GM19023 (cell line): ENCODE data around the gene WDR7.

ENCODE experiments used
- ATAC-seq: cut with Tn5 transposase; IDR thresholded peaks from one replicate; pipeline ENCODE4 v1.9.1; 2021; ENCODE audit warnings: mild to moderate bottlenecking, moderate library complexity; ENCODE audit not compliant: unreplicated experiment

The WDR7 gene

GRCh38 chr18:56982766-56983165 is 331.6 kb downstream of the WDR7 start:
- ATAC-seq: no peak

GRCh38 chr18:56983275-56983992 is 332.3 kb downstream of the WDR7 start:
- ATAC-seq: no peak

GRCh38 chr18:56984731-56985130 is 333.6 kb downstream of the WDR7 start:
- ATAC-seq: no peak

- no peak for ATAC-seq
Observed at GRCh38 chr18:56986829-56987228, 335.7 kb downstream of the WDR7 start.

GRCh38 chr18:56987236-56987635 is 336.1 kb downstream of the WDR7 start:
- no peak for ATAC-seq

- ATAC-seq: no peak
Observed at GRCh38 chr18:56988022-56988421, 336.9 kb downstream of the WDR7 start.

- ATAC-seq: no peak
Observed at GRCh38 chr18:56990678-56991077, 339.5 kb downstream of the WDR7 start.

- ATAC-seq: no peak
Observed at GRCh38 chr18:56992777-56993176, 341.6 kb downstream of the WDR7 start.

- no peak for ATAC-seq
Observed at GRCh38 chr18:56995579-56996188, 344.5 kb downstream of the WDR7 start.

- ATAC-seq: no peak
Observed at GRCh38 chr18:56997200-56997599, 346.0 kb downstream of the WDR7 start.

GRCh38 chr18:56999823-57000222 is 348.7 kb downstream of the WDR7 start:
- no peak for ATAC-seq

- no peak for ATAC-seq
Observed at GRCh38 chr18:57002627-57003026, 351.5 kb downstream of the WDR7 start.

GRCh38 chr18:57003342-57003741 is 352.2 kb downstream of the WDR7 start:
- ATAC-seq: no peak

GRCh38 chr18:57004366-57005121 is 353.4 kb downstream of the WDR7 start:
- ATAC-seq: peak; percentile 93

GRCh38 chr18:57008001-57008686 is 357.0 kb downstream of the WDR7 start:
- ATAC-seq: no peak

- no peak for ATAC-seq
Observed at GRCh38 chr18:57009844-57010243, 358.7 kb downstream of the WDR7 start.

- ATAC-seq: no peak
Observed at GRCh38 chr18:57014772-57015413, 363.7 kb downstream of the WDR7 start.

- no peak for ATAC-seq
Observed at GRCh38 chr18:57015451-57015850, 364.3 kb downstream of the WDR7 start.

- no peak for ATAC-seq
Observed at GRCh38 chr18:57018845-57019244, 367.7 kb downstream of the WDR7 start.

- no peak for ATAC-seq
Observed at GRCh38 chr18:57022716-57023115, 371.6 kb downstream of the WDR7 start.
